ENCODE results near the gene MGMT.

Gene MGMT

GRCh38 chr10:129764901-129765663 lies 298.0 kb downstream of the MGMT start:
- no peak for DNase-seq

GRCh38 chr10:129765664-129766550 lies 298.9 kb downstream of the MGMT start:
- DNase-seq: no peak

- no peak for DNase-seq
These were observed 299.8 kb downstream of the MGMT start for GRCh38 chr10:129766611-129767550.

- no peak for DNase-seq
These were observed 300.7 kb downstream of the MGMT start for GRCh38 chr10:129767751-129768150.

GRCh38 chr10:129768437-129769355 lies 301.7 kb downstream of the MGMT start:
- DNase-seq: no peak

GRCh38 chr10:129769381-129770116 lies 302.5 kb downstream of the MGMT start:
- DNase-seq: no peak

GRCh38 chr10:129770286-129770685 lies 303.2 kb downstream of the MGMT start:
- no peak for DNase-seq

- DNase-seq: no peak
These were observed 304.0 kb downstream of the MGMT start for GRCh38 chr10:129771024-129771423.

GRCh38 chr10:129771576-129771975 lies 304.5 kb downstream of the MGMT start:
- DNase-seq: no peak

- DNase-seq: no peak
These were observed 305.0 kb downstream of the MGMT start for GRCh38 chr10:129771991-129772431.

GRCh38 chr10:129772468-129773358 lies 305.7 kb downstream of the MGMT start:
- DNase-seq: no peak

- no peak for DNase-seq
These were observed 306.4 kb downstream of the MGMT start for GRCh38 chr10:129773359-129773990.

- DNase-seq: no peak
These were observed 307.2 kb downstream of the MGMT start for GRCh38 chr10:129774082-129774735.

GRCh38 chr10:129774736-129775401 lies 307.8 kb downstream of the MGMT start:
- no peak for DNase-seq

GRCh38 chr10:129775681-129776080 lies 308.6 kb downstream of the MGMT start:
- DNase-seq: no peak

- no peak for DNase-seq
These were observed 310.6 kb downstream of the MGMT start for GRCh38 chr10:129777687-129778086.

GRCh38 chr10:129778571-129778970 lies 311.5 kb downstream of the MGMT start:
- no peak for DNase-seq
